Inflammatory macrophage treated with lipopolysaccharide for 4 hours (primary cell): Measurements from ENCODE around the gene PDE7B.

ENCODE experiments used
- DNase-seq: peaks from one replicate; pipeline ENCODE4 v3.0.0-alpha.2; 2020

Gene PDE7B

DNA sequence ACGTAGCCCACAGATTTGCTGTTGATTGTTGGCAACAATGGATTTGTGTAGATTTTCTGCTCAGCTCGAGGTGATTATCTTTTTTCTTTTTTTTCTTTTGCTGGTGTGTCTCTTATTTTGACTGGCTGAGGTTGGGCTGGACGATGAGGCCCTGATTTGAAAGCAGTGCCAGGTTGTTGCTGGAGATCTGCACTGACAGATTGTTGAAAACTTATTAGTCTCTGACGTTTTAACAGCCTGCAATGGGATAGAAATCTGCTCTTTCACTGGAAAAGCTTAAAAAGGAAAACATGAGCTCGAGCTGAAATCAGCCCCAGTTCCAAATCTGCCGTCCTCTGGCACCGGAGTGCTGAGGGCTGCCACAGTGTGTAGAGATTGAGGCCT, 87.7 kb downstream of the PDE7B start:
- DNase-seq = no peak

DNA sequence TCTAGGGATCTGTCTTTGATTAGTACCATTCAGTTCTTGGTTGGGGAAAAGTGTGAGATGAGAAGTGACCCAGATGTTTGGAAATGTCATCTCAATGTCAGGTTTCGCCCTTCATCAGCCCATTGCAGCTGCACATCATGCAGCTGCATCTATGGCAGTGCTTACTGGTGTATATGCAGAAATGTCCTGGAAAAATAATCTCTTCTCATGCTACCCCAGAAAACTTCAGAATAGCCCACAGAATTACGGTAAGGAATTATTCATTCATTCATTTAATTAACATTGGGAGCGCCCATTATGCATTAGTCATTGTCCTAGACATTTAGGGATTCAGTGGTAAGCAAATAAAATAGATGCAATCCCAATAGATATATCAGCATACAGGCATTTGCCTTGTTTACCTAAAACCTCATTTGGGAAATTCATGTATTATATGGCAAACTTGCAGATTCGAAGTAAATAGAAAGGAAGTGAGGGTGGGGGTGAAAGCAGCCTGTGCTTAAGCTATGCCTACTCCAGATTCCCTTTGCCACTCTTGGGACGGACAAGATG, 89.2 kb downstream of the PDE7B start:
- DNase-seq = no peak

DNA sequence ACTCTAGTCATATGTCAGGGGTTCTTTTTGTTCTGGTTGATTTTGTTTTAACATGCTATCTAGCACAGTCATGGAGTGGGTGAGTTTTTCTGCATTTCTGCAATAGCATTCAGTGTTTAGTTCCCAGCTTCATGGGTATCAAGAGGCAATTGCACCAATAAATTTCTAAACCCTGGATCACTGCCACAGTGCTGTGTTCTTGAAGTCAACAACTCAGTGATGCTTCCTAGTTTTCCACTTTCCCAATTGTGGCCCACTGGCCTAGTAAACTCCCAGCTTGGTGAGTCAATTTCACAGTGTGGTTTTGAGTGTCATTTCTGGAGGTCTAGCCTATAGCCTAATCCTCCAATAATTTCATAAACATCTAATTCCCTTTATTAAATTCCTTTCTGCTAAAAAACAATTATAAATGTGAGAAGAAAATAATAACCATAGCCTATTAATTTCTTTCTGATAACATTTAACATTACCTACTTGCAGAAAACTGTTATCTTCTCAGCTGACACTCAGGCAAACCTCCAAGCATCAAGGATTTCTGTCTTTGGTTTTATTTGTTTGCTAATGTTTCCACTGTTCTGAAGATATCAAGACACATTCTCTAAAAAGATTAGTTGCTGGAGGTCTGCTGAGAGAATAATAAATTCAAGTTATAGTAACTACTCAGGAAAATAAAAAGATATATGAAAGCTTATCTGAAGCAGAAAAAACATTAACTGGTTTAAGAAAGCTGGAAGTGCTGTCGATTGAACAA, 89.9 kb downstream of the PDE7B start:
- DNase-seq = no peak

DNA sequence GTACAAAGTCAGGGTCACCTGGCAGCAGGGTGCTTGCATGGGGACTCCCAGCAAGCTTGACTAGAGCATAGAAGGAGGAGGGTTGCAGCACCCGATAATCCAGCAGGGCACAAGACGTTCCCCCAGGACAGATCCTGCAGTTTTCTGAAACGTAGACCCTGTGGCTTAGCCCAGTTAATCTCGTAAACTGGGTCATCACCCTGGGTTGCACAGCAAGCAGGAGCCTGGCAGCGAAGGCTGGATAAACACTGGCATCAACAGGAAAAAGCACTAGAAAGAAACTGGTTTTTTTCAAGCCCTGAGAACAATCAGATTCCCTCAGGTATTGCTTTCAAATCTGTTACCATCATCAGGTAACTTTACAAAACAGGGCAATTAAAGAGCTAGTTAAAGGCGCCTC, 92.6 kb downstream of the PDE7B start:
- no peak for DNase-seq

DNA sequence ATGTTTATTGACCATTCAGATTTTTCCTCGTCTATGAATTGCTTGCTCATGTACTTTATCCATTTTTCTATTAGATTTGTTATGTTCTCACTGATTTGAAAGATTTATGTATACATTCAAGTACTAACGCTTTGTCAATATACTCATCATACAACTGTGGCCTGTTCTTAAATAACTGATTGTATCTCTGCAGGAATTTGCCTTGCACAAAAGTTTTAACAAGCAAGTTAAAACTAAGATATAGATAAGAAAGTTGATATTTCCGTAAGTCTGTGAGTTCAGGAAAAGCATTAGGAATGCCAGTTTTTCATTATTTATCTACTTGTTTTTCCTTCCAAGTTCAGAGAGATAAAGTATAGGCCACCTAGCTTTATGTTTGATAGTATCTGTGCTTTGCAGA, 95.2 kb downstream of the PDE7B start:
- no peak for DNase-seq

DNA sequence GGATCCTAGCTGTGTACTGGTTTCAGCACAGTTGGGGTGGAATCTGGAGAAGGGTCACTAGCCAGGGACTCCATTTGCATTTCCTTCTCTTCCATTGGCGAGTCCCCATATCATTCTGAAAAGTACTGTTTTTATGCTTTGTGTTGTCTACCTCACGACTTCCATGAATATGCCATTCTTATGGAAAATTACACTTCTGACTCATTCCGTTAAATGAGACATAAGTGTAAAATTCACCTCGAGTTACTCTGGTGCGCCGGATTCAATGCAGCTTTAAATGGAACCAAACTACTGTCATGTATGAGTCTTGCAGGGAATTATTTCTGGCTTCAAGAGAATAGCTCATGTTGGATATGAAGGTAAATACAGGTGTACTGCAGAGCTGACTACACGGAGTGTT, 99.2 kb downstream of the PDE7B start:
- no peak for DNase-seq

DNA sequence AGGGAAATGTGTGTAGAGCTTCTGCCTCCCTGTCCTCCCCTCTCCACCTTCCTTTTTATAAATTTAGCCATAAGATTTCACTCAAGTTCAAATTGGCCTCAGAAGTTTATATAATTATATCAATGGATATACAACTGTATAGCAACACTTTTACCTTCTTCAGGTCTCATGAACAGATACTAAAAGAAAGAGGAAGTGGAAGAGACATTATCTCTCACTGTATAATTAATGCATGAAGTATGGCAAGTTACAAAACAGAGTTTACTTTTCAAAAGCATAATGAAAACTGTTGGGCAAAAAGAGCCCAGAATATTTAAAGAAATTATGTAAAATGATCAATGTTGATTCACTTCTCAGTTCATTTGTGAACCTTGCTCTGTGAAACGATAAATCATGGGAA, 99.7 kb downstream of the PDE7B start:
- no peak for DNase-seq

DNA sequence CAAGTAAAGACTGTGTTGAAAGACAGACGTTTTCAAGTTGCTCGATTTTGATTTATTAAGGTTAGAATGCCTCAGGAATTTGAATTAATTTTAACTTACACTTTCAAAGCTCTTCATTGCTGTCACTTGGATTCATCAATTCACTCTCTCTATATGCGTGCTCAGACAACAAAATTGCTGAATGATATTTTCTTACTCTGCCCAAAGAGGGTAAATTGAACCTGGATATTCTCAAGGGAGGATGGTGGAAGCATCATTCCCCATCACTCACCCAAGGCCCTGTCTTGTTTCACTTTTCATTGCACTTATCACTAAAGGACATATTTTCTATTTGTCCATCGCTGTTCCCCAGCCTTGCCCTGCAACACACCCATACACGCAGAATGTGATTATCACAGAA, 102.3 kb downstream of the PDE7B start:
- no peak for DNase-seq

DNA sequence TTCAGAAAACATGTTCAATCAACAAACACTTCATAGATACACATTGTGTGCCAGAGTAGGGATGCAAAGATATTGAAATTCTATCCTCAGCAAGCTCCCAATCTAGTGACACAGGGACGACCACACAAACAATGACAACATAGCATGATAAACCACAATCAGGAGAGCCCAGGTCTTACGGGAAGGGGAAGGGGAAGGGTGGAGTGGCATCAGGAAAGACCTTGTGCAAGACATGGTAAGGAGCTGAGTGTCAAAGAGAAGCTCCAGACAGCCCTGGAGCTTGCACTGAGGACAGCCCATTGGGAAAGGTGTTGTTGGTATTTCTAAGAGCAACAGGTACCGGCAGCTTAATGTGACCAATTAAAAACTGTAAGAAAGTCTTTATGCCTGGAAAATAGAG, 103.6 kb downstream of the PDE7B start:
- DNase-seq = peak; percentile 18

DNA sequence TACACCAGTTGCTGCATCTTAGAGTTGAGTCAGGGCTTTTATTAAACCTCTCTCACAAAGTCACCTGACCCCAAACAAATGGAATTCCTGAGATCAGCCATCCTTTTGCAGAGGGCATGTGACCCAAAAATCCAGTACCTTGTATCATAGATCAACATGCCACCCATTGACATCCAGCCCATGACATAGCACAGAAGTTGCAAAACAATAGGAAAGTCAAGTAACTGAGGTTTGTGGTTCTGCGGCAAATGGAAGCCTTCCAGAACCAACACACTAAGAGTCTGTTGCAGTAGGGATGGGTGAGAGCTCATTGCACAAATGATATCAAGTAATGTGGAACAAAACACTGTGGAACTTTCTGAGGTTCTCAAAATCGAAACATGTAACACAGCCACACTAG, 111.2 kb downstream of the PDE7B start:
- DNase-seq = no peak

DNA sequence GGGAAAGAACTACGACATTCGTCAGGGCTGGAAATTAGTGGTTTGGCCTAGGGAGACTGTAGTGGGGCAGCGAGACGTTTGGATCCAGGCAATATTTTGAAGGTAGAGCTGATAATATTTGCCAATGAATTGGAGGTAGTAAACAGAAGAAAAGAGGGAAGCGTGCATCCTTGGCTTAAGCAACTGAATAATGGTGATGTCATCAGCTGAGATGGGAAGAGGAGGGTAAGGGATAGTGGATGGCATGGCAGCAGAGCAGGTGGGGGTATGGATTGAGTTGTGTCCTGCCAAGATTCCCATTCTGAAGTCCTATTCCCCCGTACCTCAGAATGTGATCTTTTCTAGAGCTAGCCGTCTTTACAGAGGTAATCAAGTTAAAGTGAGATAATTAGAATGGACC, 119.2 kb downstream of the PDE7B start:
- DNase-seq = peak; percentile 4

DNA sequence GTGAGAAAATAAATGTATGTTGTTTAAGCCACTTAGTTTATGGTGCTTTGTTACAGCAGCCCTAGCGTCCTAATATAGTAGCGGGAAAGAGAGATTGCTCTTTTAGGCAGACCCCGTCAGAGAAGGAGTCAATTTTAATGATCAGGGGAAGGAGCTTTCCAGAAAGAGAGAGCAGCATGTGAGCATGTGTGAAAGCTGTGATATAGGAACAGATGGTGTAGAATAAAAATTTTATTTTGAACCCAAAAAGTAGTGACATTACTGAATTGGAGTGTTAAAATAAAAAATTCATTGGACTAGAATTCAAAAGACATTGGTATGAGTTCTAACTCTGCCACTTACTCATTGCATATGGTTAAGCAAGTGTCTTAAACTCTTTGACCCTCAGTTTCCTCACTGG, 119.8 kb downstream of the PDE7B start:
- DNase-seq = no peak

DNA sequence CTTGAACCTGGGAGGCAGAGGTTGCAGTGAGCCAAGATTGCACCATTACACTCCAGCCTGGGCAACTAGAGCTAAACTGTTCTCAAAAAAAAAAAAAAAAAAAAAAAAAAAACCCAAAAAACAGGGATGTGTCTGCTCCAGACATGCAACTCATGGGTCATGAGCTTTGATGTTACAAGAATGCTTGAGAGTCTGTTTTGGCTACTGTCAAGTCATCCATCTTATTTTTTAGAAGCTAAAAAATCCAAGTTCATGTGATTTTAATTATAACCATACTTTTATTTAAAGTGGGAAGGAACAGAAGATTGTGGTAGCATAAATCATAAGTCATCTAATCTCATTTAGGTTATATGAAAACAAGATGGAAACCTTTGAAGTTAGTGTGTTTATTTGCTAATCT, 120.6 kb downstream of the PDE7B start:
- DNase-seq = no peak

DNA sequence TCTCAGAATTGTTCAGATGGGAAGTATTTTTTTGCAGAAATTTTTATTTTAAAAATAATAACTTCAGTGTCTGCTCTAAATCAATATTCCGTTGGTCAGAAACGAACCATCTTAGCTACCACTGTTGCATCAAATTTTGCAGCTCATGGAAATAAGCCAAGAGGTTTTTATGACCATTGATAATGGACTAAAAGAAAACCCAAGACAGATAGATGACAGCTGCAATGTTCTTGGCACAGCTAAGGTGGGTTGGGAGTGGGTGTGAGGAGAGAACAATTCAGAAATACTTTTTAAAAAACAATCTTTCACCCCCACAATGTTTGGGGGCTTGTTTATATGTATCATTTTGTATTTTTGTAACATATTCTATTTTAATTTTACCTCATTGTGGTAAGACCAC, 121.1 kb downstream of the PDE7B start:
- no peak for DNase-seq

DNA sequence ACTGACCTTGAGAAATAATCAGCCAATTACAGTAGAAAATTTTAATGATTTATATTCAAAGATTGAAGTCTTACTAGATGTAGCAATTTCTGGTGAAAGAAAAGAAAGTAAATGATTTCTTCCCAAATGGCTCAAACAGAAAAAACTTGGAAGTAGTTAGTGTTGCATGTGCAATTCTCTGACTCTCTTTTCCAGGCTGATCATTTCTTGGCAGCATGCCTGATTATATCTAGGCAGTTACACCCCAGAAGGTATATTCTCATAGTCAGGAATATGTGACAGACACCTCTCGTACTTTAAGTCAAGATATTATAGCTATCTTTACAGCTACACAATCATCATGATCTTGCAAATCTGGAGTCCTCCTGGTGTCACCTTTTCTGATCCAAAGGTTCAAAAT, 122.9 kb downstream of the PDE7B start:
- DNase-seq = no peak

DNA sequence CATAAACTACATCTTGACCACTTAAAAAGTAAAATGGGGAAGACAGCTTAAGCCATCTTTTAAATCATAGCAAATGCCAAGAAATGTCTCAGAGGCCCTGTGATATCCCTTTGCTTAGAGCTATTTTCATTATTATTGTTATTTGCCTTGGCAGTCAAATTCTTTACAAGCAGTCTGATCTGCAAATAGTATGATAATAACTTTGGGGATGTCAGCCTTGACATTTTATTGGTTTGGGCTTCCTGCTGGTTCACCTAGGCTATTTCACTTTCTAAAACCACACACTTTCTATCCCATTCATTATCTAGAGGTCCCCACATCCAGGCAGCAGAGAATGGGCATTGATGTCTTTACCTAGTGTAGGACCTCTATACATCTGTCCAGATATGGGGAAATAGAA, 125.1 kb downstream of the PDE7B start:
- no peak for DNase-seq

DNA sequence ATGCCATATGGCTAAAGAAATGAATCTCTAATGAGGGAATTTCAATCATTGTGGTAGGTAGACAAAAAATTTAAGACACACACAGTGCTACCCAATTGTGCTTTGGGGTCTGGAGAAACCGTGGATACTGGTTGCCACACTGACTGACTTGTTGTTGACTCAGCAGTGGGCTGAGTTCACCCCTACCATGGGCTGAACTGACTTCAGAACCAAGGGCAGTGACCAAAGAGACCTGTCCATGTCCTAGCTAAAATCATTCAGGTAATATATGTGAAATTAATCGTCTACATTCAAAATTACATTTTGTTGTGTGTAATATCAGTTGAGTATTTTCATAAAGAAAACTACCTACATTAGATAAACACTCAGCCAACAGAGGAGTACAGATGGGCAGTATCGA, 131.6 kb downstream of the PDE7B start:
- no peak for DNase-seq

DNA sequence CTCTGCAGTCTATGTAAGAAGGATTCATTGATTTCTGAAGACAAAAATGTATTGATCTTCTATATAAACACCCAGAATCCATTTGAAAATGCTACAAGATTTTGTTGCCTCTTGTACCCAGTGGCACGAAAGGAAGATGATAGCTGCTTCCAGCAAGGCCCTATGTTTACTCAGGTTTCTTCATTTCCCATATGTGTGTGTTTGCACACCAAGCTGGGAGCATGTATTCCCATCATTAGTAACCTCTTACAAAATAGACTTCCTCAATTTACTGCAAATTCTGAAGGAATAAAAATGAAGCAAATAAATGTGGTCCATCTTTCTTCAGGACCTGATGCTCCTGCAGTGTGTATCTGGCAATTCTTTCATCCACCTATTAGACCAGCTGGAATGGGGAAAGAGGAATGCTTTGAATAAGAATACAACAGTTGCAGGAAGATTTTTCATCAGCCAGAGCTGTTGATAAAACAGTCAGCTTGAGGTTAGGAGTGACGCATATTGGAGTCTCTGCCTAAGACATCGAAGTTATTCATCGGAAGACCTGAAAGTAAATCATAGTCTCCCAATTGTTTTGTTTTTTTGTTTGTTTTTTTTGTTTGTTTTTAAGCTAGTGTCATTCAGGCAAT, 132.3 kb downstream of the PDE7B start:
- DNase-seq = no peak

DNA sequence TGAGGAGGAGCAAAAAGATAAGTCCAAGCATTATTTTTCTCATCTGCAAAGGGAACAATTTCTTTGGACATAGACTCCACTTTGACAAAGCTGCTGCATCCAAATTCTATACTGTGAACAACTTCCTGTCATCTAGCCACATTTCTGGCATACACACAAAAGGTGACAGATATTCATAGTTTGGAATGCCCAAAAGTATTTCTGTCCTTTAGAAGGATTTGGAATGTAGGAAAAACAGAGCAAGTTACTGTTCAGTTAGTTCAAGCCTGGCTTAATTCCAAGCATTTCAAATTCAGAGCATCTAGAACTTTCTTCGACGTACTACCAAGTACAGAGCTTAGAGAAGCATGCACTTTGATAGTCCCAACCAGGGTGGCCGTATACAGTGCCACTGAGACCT, 134.0 kb downstream of the PDE7B start:
- DNase-seq = no peak

DNA sequence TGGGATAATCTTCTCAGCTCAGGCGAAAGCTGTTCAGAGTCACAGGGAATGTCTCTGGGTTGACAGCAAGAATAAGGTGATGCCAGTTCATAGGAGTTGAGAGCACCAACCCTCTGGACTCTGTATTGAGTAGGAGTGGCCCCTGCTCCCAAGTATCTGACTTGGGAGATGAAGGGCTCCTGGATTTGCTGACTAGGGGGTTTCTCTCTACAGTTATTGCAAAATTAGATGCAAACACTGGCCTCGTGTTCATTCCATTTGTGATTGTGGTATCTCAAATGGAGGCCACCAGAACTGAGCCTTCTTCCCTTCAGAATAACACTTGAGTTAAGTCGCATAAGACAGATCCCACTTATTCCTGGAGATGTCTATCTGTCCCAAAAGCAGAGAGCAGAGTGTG, 135.7 kb downstream of the PDE7B start:
- no peak for DNase-seq

DNA sequence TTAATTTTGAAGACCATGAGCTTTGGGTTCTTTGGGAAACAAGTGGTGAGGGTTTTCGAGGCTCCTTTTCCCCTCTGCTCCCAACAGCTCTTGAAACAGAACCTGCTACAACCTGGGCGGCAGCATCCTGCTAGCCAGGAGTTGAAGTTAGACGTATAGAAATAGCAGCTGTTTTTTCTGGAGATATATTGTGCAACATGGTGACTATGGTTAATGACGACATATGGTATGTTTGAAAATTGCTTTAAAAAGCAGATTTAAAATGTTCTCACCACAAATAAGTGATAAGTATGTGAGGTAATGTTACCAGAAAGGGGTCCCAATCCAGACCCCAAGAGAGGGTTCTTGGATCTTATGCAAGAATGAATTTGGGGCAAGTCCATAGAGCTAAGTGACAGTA, 138.9 kb downstream of the PDE7B start:
- DNase-seq = peak; percentile 46

DNA sequence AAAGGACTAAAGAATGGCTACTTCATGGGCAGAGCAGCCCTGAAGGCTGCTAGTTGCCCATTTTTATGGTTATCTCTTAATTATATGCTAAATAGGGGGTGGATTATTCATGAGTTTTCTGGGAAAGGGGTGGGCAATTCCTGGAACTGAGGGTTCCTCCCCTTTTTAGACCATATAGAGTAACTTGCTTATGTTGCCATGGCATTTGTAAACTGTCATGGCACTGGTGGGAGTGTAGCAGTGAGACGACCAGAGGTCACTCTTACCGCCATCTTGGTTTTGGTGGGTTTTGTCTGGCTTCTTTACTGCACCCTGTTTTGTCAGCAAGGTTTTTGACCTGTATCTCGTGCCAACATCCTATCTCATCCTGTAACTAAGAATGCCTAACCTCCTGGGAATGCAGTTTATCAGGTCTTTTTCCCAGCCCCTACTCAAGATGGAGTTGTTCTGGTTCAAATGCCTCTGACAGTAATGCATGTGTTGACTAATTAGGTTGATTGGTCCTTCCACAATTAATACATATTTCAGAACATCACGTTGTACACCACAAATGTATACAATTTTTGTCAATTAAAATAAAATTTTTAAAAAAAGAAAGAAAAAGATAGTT, 139.5 kb downstream of the PDE7B start:
- DNase-seq = no peak

DNA sequence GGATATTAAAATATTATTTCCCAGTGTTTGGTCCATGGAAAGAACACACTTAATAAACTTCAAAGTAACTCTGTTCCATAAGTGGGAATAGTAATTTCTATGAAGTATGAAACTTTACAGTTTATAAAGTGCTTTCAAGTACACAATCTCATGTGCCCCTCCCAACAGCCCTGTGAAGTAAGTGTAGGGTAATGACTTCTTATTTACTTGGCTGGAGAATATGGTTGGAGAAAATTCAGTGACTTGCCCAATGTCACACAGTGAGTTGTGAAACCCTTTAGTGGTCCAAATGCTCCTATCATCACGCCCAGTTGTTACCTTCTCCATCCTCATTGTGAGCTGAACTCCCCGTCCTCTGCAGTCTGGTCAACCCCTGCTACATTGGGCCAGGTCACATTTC, 141.2 kb downstream of the PDE7B start:
- no peak for DNase-seq

DNA sequence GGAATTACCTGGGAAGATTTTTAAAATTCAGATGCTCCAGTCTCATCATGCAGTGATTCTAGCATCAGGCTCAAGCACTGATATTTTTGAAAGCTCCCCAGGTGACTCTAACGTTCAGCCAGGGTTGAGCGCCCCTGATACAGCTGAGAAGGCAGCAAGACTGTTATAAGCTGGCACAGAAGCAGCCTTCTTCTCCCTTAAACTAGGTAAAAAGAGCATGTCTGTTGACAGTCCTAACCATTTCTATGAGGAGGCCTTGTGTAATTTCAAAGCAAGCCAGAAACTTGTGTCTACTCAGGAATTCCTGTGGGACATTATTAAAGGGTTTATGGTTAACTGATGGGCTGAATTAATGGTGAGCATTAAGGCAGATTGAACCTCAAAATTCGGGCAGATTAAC, 141.9 kb downstream of the PDE7B start:
- DNase-seq = no peak
